Thyroid gland (tissue), 4 donors: ENCODE data around the gene ASCC2. TPM values are rescaled to one million over a fixed set of nuclear protein-coding genes. Genes with fewer than 3 reads are reported as not detected.
A peak's percentile ranks its signal among the peaks of the same experiment; 100 is the strongest.

ENCODE experiments used
- DNase-seq, 2 donors: peaks; one replicate each; pipeline ENCODE4 v3.0.0-alpha.2; 2019
- H3K27ac ChIP-seq, 3 donors: fragments of 200-600 bp; sonication (generic); 1 replicate in 2 of 3; 2 replicates in 1 of 3; pipeline ENCODE4 v1.5.1; 2016 to 2019; ENCODE audit warnings: mild to moderate bottlenecking in 1 of 3, moderate library complexity in 1 of 3
- H3K27me3 ChIP-seq: fragments of 200-600 bp; sonication (generic); one replicate; pipeline ENCODE4 v1.5.1; 2019
- H3K36me3 ChIP-seq, 2 donors: fragments of 200-600 bp; sonication (generic); one replicate each; pipeline ENCODE4 v1.5.1; 2016 to 2019
- H3K4me1 ChIP-seq, 2 donors: fragments of 200-600 bp; sonication (generic); one replicate each; pipeline ENCODE4 v1.5.1; 2017 to 2019
- H3K4me3 ChIP-seq, 3 donors: fragments of 200-600 bp; sonication (generic); replicated peaks in 1 of 3; 1 replicate in 2 of 3; 2 replicates in 1 of 3; pipeline ENCODE4 v1.5.1; 2016; ENCODE audit warnings: mild to moderate bottlenecking in 1 of 3
- H3K9me3 ChIP-seq: fragments of 200-600 bp; sonication (generic); one replicate; pipeline ENCODE4 v1.5.1; 2017
- CTCF ChIP-seq, 6 experiments: fragments of 200-600 bp in 3 of 6; fragments of 450-650 bp in 3 of 6; sonication (generic) in 3 of 6; IDR thresholded peaks; one replicate each; pipeline ENCODE4 v1.5.1; 2016 to 2019; ENCODE audit warnings: antibody characterized with exemption in 6 of 6, mild to moderate bottlenecking in 2 of 6, inconsistent platforms in 1 of 6, moderate library complexity in 1 of 6
- POLR2A ChIP-seq, 2 donors: fragments of 450-650 bp; IDR thresholded peaks; one replicate each; pipeline ENCODE4 v1.6.1; 2017; ENCODE audit warnings: antibody characterized with exemption in 2 of 2, mild to moderate bottlenecking in 2 of 2, moderate library complexity in 1 of 2
- WGBS, 2 donors: methylation state at CpG; one replicate each; pipeline ENCODE4 v1.1.5; 2017; 5-methylcytosine and 5-hydroxymethylcytosine counted together
- intact Hi-C: fragments of 100-400 bp; cut with DNase I; formaldehyde crosslinking; loops from one replicate; pipeline ENCODE4 v1.15.1; 2023
- total RNA-seq, 4 donors: library from RNA; depleted of rRNA; stranded (reverse); fragments of >200 nt; gene quantifications; one replicate each; pipeline ENCODE4 v1.2.3, GENCODE V29; 2016

ASCC2 gene
- total RNA-seq, 4 donors from 2014 or later = 47.6 to 66.8 (median 51.3) TPM

GRCh38 chr22:29786031-29786430 is 52.0 kb downstream of the ASCC2 start:
- H3K4me1 ChIP-seq = peaks cover 41 to 60% of the 10 kb centered on the region in 2 donors
- DNase-seq = peak; percentile 78 to 81
- no peak overlapping the region for H3K4me3 ChIP-seq
- 23 to 30% methylated on average over 5 of the region's 5 CpGs for WGBS, 2 donors
- H3K27ac ChIP-seq = peak overlapping the region; percentile 36 to 88 (median 57)
- H3K27me3 ChIP-seq = no peaks in the 10 kb centered on the region
- peaks cover 28 to 31% of the 10 kb centered on the region in 2 donors for H3K36me3 ChIP-seq
- TF ChIP-seq POLR2A (IDR thresholded peaks at IDR 0.05) (no peak), CTCF (IDR thresholded peaks at IDR 0.05) (no peak)
- intact Hi-C loops = no loop called here
- no peaks in the 10 kb centered on the region for H3K9me3 ChIP-seq

- WGBS, 2 donors = 13 to 22% methylated on average over 9 of the region's 9 CpGs
- no peak overlapping the region for H3K4me3 ChIP-seq
Observed at GRCh38 chr22:29784451-29785361, 53.4 kb downstream of the ASCC2 start.

GRCh38 chr22:29782061-29782845 is 55.8 kb downstream of the ASCC2 start:
- WGBS, 2 donors = 52 to 61% methylated on average over 3 to 5 of the region's 7 CpGs
- Histone ChIP-seq H3K4me1 (peaks cover 41 to 57% of the 10 kb centered on the region in 2 donors), H3K27ac (peak overlapping the region; percentile 88 to 94 (median 93)), H3K27me3 (no peaks in the 10 kb centered on the region), H3K9me3 (no peaks in the 10 kb centered on the region), H3K4me3 (no peak overlapping the region), H3K36me3 (no peaks in the 10 kb centered on the region)
- TF ChIP-seq CTCF (IDR thresholded peaks at IDR 0.05) (no peak), POLR2A (IDR thresholded peaks at IDR 0.05) (peak in 1 of 2 donors; percentile 57)
- DNase-seq = peak; percentile 96 to 98
- intact Hi-C loops = no loop called here

More at GRCh38 chr22:29784451-29785361, 53.4 kb downstream of the ASCC2 start:
- intact Hi-C loops = no loop called here
- DNase-seq = peak; percentile 63 to 69
- H3K36me3 ChIP-seq = peaks cover 14 to 18% of the 10 kb centered on the region in 2 donors
- no peaks in the 10 kb centered on the region for H3K9me3 ChIP-seq
- no peaks in the 10 kb centered on the region for H3K27me3 ChIP-seq
- H3K27ac ChIP-seq = peak overlapping the region; percentile 70 to 93 (median 88)
- peaks cover 41 to 63% of the 10 kb centered on the region in 2 donors for H3K4me1 ChIP-seq
- TF ChIP-seq CTCF (IDR thresholded peaks at IDR 0.05) = no peak
- no peak for TF ChIP-seq POLR2A (IDR thresholded peaks at IDR 0.05)

- no peaks in the 10 kb centered on the region for H3K9me3 ChIP-seq
- no peaks in the 10 kb centered on the region for H3K27me3 ChIP-seq
- peak overlapping the region; percentile 88 to 93 (median 88) for H3K27ac ChIP-seq
- TF ChIP-seq POLR2A (IDR thresholded peaks at IDR 0.05) (no peak), CTCF (IDR thresholded peaks at IDR 0.05) (no peak)
- H3K4me3 ChIP-seq = no peak overlapping the region
- H3K4me1 ChIP-seq = peaks cover 38 to 52% of the 10 kb centered on the region in 2 donors
- no peak for DNase-seq
- intact Hi-C loops = no loop called here
- H3K36me3 ChIP-seq = no peaks in the 10 kb centered on the region
- 62 to 74% methylated on average over 8 of the region's 8 CpGs for WGBS, 2 donors
Observed at GRCh38 chr22:29780748-29781676, 57.1 kb downstream of the ASCC2 start.
